ENCODE data around the gene ZG16.
A peak's percentile ranks its signal among the peaks of the same experiment; 100 is the strongest.

ZG16 gene

GRCh38 chr16:29790183-29790948, 12.3 kb downstream of the ZG16 start, which contains the start of gene KIF22:
Gene KIF22 (plus strand): TSS chr16:29790751. CDS start chr16:29790760, 9 bp downstream.
- TF ChIP-seq FOXM1 (IDR thresholded peaks at IDR 0.05; ENCODE audit: borderline replicate concordance, low read depth) (peak; percentile 56; the same call in 1 of the 2 replicates), EP300 (IDR thresholded peaks at IDR 0.05; ENCODE audit: borderline replicate concordance) (no peak), MAX (IDR thresholded peaks at IDR 0.05) (peak; percentile 83), REST (IDR thresholded peaks at IDR 0.05; ENCODE audit: low read depth) (no peak), EGR1 (IDR thresholded peaks at IDR 0.05) (peak; percentile 65), USF1 (IDR thresholded peaks at IDR 0.05) (no peak), CREB1 (IDR thresholded peaks at IDR 0.05; ENCODE audit: low read depth) (peak; percentile 34; the same call in 1 of the 2 replicates), YY1 (IDR thresholded peaks at IDR 0.05; ENCODE audit: low read depth) (peak; percentile 94), RAD21 (IDR thresholded peaks at IDR 0.05; ENCODE audit: low read depth) (peak; percentile 43), TAF1 (IDR thresholded peaks at IDR 0.05; ENCODE audit: low read depth) (peak; percentile 96), CEBPB (IDR thresholded peaks at IDR 0.05) (no peak), NFIC (IDR thresholded peaks at IDR 0.05) (no peak), ZBTB7A (IDR thresholded peaks at IDR 0.05; ENCODE audit: low read depth) (no peak), TCF12 (IDR thresholded peaks at IDR 0.05; ENCODE audit: low read depth) (peak; percentile 59), TEAD4 (IDR thresholded peaks at IDR 0.05) (peak; percentile 73)

DNA sequence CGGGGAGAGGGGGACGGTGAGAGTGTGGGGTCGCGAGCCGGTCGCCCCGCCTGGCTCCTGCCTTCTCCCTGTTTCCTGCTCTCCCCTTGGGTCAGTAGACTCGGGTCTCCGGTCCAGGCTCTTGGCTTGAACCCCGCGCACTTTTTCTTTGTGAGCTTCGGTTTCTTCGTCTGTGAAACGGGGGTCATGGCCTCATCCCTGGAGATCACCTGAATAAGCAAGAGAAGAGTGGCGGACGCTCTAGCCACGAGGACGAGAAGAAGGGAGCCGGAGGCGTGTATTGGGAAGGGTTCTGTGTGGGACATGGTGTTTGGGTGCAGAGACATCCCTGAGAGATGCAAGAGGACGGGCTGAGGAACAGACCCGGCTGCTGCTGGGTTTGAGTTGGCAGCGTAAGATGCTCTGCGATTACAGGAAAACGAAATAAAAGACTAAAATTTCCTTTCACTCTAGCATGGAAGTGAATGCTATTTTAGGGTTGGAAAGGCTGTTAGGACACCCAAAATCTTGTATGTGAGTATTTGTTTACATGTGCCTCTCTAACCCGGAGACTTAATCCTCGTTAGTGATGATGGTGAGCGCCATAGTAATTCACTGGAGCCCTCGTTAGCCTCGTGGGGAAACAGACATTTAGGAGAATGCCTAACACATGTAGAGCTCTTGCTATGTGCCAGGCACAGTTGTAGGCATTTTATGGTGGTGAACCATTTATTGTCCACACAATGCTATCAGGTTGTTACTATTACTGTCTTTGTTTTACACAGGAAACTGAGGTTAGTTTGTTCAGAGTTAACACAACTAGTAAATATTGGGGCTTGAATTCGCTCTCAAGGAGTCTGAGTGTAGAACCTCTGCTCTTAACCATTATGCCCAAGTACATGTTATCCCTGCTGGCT, 13.1 kb downstream of the ZG16 start:
- TF ChIP-seq TAF1 (IDR thresholded peaks at IDR 0.05; ENCODE audit: low read depth) = no peak; the same call in 1 of the 2 replicates
- no peak for TF ChIP-seq TCF12 (IDR thresholded peaks at IDR 0.05; ENCODE audit: low read depth)
- TF ChIP-seq TEAD4 (IDR thresholded peaks at IDR 0.05) = no peak
- TF ChIP-seq FOXM1 (IDR thresholded peaks at IDR 0.05; ENCODE audit: borderline replicate concordance, low read depth) = no peak

DNA sequence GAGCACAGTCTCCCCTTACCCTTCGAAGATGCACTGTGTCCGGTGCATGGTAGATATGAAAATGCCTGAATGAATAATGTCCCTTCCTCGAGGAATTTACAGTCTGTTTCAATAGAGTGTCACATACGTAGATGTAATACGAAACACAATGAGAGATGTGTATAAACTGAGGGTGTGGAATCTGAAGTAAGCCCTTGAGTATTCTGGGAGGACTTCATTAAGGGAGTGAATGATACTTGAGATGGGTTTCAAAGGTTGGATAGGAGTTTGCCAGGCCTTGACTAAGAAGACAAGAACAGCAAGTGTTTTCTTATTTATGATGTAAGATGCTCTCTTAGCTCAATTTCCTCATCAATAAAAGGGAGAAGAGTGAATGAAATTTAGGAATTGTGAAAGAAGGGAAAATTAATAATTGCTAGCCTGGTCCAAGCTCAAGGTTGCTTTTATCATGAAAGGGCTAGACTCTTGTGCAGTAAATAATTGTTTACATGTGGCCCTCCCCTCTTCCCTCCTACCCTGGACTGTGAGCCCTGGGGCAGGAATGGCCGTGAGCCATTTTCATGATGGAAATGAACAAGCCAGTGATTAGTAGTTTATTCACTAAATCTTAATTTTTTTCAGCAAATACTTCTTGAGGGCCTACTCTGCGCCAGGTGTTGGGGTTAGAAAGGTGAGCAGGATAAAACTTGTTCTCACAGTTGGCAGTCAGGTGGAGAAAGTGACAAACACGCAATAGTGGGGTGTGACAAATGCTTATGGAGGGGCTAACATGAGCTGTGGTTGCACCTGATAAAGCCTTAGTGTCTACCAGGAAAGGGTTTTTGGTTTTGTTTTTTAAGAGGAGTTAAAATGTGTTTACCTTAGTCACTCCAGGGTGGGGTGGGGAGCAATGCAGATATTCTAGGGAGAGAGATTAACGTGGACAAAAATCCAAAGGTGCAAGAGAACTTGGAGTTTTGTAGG, 14.1 kb downstream of the ZG16 start:
- TF ChIP-seq CREB1 (IDR thresholded peaks at IDR 0.05; ENCODE audit: low read depth) (no peak), TAF1 (IDR thresholded peaks at IDR 0.05; ENCODE audit: low read depth) (no peak), RAD21 (IDR thresholded peaks at IDR 0.05; ENCODE audit: low read depth) (no peak), TCF12 (IDR thresholded peaks at IDR 0.05; ENCODE audit: low read depth) (no peak), CEBPB (IDR thresholded peaks at IDR 0.05) (no peak), FOXM1 (IDR thresholded peaks at IDR 0.05; ENCODE audit: borderline replicate concordance, low read depth) (no peak), TEAD4 (IDR thresholded peaks at IDR 0.05) (no peak), ZBTB7A (IDR thresholded peaks at IDR 0.05; ENCODE audit: low read depth) (no peak), YY1 (IDR thresholded peaks at IDR 0.05; ENCODE audit: low read depth) (no peak), EGR1 (IDR thresholded peaks at IDR 0.05) (no peak), EP300 (IDR thresholded peaks at IDR 0.05; ENCODE audit: borderline replicate concordance) (no peak), REST (IDR thresholded peaks at IDR 0.05; ENCODE audit: low read depth) (no peak), NFIC (IDR thresholded peaks at IDR 0.05) (no peak)

GRCh38 chr16:29794231-29794710, 16.2 kb downstream of the ZG16 start:
- TF ChIP-seq EP300 (IDR thresholded peaks at IDR 0.05; ENCODE audit: borderline replicate concordance) (no peak), ZBTB7A (IDR thresholded peaks at IDR 0.05; ENCODE audit: low read depth) (no peak), USF1 (IDR thresholded peaks at IDR 0.05) (no peak), TCF12 (IDR thresholded peaks at IDR 0.05; ENCODE audit: low read depth) (no peak), EGR1 (IDR thresholded peaks at IDR 0.05) (no peak), RAD21 (IDR thresholded peaks at IDR 0.05; ENCODE audit: low read depth) (no peak), TEAD4 (IDR thresholded peaks at IDR 0.05) (no peak), NFIC (IDR thresholded peaks at IDR 0.05) (no peak), FOXM1 (IDR thresholded peaks at IDR 0.05; ENCODE audit: borderline replicate concordance, low read depth) (no peak), TAF1 (IDR thresholded peaks at IDR 0.05; ENCODE audit: low read depth) (no peak), MAX (IDR thresholded peaks at IDR 0.05) (no peak)
